IPS DF 4.7 (cell line): ENCODE results near the gene DTNB.

Source experiments
- DNase-seq: peaks from one replicate; pipeline ENCODE4 v3.0.0-alpha.2; 2013; ENCODE audit warnings: low spot score; ENCODE audit errors: extremely low read depth

Gene DTNB

DNA sequence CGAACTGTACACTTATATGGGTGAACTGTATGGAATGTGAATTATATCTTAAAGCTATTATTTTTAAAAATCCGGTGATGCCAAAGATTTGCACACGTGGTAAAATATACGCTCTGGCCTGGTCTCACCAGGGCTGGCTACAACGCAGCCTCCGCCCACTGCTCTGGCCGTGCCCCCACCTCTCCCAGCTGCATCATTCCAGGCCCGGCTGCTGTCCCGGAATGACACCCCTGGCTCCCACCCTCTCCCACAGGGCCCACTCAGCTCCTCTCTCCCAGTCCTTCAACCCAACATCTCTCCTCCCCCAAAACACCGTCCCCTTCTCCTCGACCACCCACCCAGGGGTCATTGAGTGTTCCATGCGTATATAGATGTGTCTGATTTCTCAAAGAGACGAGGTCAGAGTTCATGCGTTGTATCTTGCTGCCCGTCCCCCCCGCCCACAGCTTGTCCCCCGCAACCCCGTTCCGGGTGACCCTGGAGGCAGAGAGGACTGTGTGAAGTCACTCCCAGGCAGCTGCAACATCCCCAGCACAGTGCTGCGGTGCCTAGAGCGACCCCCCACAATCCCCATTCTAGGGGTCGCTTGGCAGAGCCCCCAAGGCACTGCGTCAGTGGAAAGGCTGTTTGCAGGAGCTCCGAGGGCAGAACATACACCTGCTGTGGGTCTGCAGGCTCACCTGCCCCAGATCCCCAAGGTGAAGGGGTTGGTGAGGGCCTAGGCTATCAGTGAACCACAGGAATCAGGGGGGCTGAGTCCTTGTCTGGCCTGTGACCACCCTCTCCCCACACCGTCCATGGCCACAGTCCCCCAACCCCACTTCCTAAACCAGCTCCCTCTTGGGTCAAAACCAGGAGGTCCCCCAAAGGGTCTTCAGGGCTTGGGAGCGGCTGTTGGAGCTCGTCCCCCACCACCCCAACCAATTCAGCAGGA is 345.0 kb downstream of the DTNB start:
- DNase-seq, result no peak
